ENCODE results near the gene OR5J2. TPM values are rescaled to one million over a fixed set of nuclear protein-coding genes. Genes with fewer than 3 reads are reported as not detected.

The OR5J2 gene
- total and polyA plus RNA-seq, 2 of the 13 experiments (the other 11 are each of a cell fraction or from before 2014, with no cell fraction given), result not detected

DNA sequence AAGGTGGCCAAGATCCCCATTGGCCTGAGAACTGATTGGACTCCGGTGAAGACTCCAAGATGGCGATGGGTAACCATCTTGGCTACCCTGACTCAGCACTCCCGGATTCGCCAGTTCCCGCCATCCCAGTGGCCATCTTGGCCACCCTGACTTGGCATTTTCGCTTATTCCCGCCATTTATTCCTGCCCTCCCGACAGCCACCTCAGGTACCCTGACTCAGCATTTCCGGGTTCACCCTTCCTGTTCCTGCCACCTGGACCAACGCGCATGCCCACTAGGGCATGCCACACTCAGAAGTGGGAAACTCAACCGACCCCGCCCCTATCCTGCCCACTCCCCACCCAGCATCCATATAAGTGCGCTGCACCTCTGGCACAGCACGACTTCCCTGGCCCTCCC, 24.1 kb upstream of the OR5J2 start:
- Histone ChIP-seq H3K4me2 (ENCODE audit: low read depth, low read length) (no peak overlapping the region), H4K20me1 (ENCODE audit: insufficient read depth, low read length) (no peaks in the 10 kb centered on the region), H3K4me3 (replicated peaks in 1 of 3; ENCODE audit: insufficient read depth in 1 of 3, low read depth in 2 of 3, low read length in 3 of 3) (no peak overlapping the region), H3K79me2 (ENCODE audit: insufficient read depth, low read length) (no peaks in the 10 kb centered on the region), H3K27me3 (ENCODE audit: control insufficient read depth in 1 of 2, insufficient read depth in 2 of 2, low read length in 2 of 2) (no peaks in the 10 kb centered on the region), H3K9me3 (ENCODE audit: low read length) (peaks cover 84% of the 10 kb centered on the region), H3K4me1 (ENCODE audit: insufficient read depth, low read length) (no peaks in the 10 kb centered on the region), H3K9ac (ENCODE audit: insufficient read depth, low read depth, low read length) (no peak overlapping the region), H3K36me3 (replicated peaks in 1 of 2; ENCODE audit: control insufficient read depth in 1 of 2, insufficient read depth in 2 of 2, low read length in 2 of 2) (no peaks in the 10 kb centered on the region), H2AFZ (ENCODE audit: low read length) (no peak overlapping the region), H3K27ac (ENCODE audit: extremely low read length, insufficient read depth, low read length) (no peak overlapping the region)
- TF ChIP-seq HOXA5 (CRISPR knock-in tag; IDR thresholded peaks at IDR 0.05) (no peak), ZFAT (CRISPR knock-in tag; conservative IDR thresholded peaks at IDR 0.05) (no peak), MAFF (IDR thresholded peaks at IDR 0.05; ENCODE audit: low read depth, low read length) (peak; percentile 71), ZNF121 (CRISPR knock-in tag; IDR thresholded peaks at IDR 0.05) (no peak), MAFK (conservative IDR thresholded peaks at IDR 0.05 in 1 of 2, IDR thresholded peaks at IDR 0.05 in 1 of 2; ENCODE audit: low read length in 2 of 2) (peak; percentile 56 to 85; a peak in 3 of 4 replicates)
- TF ChIP-seq, protein P1, sequence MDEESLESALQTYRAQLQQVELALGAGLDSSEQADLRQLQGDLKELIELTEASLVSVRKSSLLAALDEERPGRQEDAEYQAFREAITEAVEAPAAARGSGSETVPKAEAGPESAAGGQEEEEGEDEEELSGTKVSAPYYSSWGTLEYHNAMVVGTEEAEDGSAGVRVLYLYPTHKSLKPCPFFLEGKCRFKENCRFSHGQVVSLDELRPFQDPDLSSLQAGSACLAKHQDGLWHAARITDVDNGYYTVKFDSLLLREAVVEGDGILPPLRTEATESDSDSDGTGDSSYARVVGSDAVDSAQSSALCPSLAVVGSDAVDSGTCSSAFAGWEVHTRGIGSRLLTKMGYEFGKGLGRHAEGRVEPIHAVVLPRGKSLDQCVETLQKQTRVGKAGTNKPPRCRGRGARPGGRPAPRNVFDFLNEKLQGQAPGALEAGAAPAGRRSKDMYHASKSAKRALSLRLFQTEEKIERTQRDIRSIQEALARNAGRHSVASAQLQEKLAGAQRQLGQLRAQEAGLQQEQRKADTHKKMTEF (CRISPR knock-in tag; IDR thresholded peaks at IDR 0.05), result no peak
- 47% methylated on average over 13 of the region's 15 CpGs for WGBS (ENCODE audit: low lambda C conversion rate)
- BruUV-seq (replicated peaks), result no TSS peak
- intact Hi-C loops (cut with micrococcal nuclease; ENCODE audit: unreplicated experiment), result loop anchor here (10.0 kb wide), 1 partner anchor 52 kb away; no protein-coding TSS in a partner anchor
- in situ Hi-C loops (cut with HindIII; ENCODE audit: extremely low pct_ligation_motif_present, low pct_unique_long_range_greater_than_20kb), result no loop called here
- CTCF ChIA-PET (ENCODE audit: low intra/inter-chr PET ratio, low total read pairs), result no interaction called here
- no peak for DNase-seq (ENCODE audit: low spot score)
- POLR2A ChIA-PET, result no interaction called here
- ATAC-seq, result no peak
- no peak for FAIRE-seq

DNA sequence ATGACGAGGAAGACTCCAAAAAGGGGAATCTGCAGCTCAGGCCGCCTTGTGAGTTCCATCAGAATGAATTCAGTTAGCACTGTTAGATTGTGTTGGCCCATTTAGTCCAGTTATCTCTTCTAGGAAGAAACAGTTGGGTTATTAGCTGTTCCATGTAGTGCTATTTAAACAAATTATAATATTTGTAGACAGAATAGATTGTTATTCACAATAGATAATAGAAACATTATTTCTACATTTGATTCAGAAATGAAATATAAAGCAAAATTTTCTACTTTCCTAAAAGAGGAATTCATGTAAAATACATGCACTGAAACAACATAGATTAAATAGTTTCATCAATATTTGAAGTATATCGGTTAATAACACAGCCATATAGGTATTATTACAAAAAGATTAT, 16.2 kb upstream of the OR5J2 start, which contains the start of gene OR8K5:
Gene OR8K5, minus strand, starts transcription at position 101 of the 400 bp plus-strand sequence. Its CDS starts 0 bp downstream, at position 101.
- Histone ChIP-seq H3K9me3 (ENCODE audit: low read length) (peaks cover 49% of the 10 kb centered on the region), H2AFZ (ENCODE audit: low read length) (no peak within 1 kb of the TSS), H3K27ac (ENCODE audit: extremely low read length, insufficient read depth, low read length) (no peak within 1 kb of the TSS), H3K4me1 (ENCODE audit: insufficient read depth, low read length) (no peaks in the 10 kb centered on the region), H3K27me3 (ENCODE audit: control insufficient read depth in 1 of 2, insufficient read depth in 2 of 2, low read length in 2 of 2) (no peaks in the 10 kb centered on the region), H3K79me2 (ENCODE audit: insufficient read depth, low read length) (no peaks in the 10 kb centered on the region), H3K36me3 (replicated peaks in 1 of 2; ENCODE audit: control insufficient read depth in 1 of 2, insufficient read depth in 2 of 2, low read length in 2 of 2) (no peaks in the 10 kb centered on the region), H3K4me2 (ENCODE audit: low read depth, low read length) (no peak within 1 kb of the TSS), H3K9ac (ENCODE audit: insufficient read depth, low read depth, low read length) (no peak within 1 kb of the TSS), H4K20me1 (ENCODE audit: insufficient read depth, low read length) (no peaks in the 10 kb centered on the region), H3K4me3 (replicated peaks in 1 of 3; ENCODE audit: insufficient read depth in 1 of 3, low read depth in 2 of 3, low read length in 3 of 3) (no peak within 1 kb of the TSS)
- no TSS peak for BruUV-seq (replicated peaks)
- under 1% methylated on average over 3 of the region's 3 CpGs for WGBS (ENCODE audit: low lambda C conversion rate)
- FAIRE-seq (no peak), DNase-seq (ENCODE audit: low spot score) (no peak), ATAC-seq (no peak)
- CTCF ChIA-PET (ENCODE audit: low intra/inter-chr PET ratio, low total read pairs), result no interaction called here
- in situ Hi-C loops (cut with HindIII; ENCODE audit: extremely low pct_ligation_motif_present, low pct_unique_long_range_greater_than_20kb), result no loop called here
- POLR2A ChIA-PET, result no interaction called here
- intact Hi-C loops (cut with micrococcal nuclease; ENCODE audit: unreplicated experiment), result no loop called here
- TF ChIP-seq PRMT3 (CRISPR knock-in tag; IDR thresholded peaks at IDR 0.05; ENCODE audit: borderline replicate concordance, low read depth) (no peak), NFYB (CRISPR knock-in tag; IDR thresholded peaks at IDR 0.05) (no peak), NR1H2 (CRISPR knock-in tag; IDR thresholded peaks at IDR 0.05; ENCODE audit: borderline replicate concordance, low read depth) (no peak), ZNF816 (CRISPR knock-in tag; IDR thresholded peaks at IDR 0.05; ENCODE audit: borderline replicate concordance) (no peak)
- TF ChIP-seq, protein P2, sequence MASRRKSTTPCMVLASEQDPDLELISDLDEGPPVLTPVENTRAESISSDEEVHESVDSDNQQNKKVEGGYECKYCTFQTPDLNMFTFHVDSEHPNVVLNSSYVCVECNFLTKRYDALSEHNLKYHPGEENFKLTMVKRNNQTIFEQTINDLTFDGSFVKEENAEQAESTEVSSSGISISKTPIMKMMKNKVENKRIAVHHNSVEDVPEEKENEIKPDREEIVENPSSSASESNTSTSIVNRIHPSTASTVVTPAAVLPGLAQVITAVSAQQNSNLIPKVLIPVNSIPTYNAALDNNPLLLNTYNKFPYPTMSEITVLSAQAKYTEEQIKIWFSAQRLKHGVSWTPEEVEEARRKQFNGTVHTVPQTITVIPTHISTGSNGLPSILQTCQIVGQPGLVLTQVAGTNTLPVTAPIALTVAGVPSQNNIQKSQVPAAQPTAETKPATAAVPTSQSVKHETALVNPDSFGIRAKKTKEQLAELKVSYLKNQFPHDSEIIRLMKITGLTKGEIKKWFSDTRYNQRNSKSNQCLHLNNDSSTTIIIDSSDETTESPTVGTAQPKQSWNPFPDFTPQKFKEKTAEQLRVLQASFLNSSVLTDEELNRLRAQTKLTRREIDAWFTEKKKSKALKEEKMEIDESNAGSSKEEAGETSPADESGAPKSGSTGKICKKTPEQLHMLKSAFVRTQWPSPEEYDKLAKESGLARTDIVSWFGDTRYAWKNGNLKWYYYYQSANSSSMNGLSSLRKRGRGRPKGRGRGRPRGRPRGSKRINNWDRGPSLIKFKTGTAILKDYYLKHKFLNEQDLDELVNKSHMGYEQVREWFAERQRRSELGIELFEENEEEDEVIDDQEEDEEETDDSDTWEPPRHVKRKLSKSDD (CRISPR knock-in tag; IDR thresholded peaks at IDR 0.05; ENCODE audit: low read depth), result no peak

Measured in HepG2 (cell line).